Left lung (tissue), 10 donors: ENCODE measurements around the gene DGCR2. TPM values are rescaled to one million over a fixed set of nuclear protein-coding genes. Genes with fewer than 3 reads are reported as not detected.

Experiments
- ATAC-seq: fragments of 200-7000 bp; cut with Tn5 transposase; one replicate; pipeline ENCODE4 v1.9.1; 2020; ENCODE audit warnings: moderate library complexity
- DNase-seq, 4 donors: peaks; one replicate each; pipeline ENCODE4 v3.0.0-alpha.2; 2013 to 2020
- H3K27ac ChIP-seq, 2 donors: fragments of 200-600 bp; sonication (generic) in 1 of 2; one replicate each; pipeline versions ENCODE4 v1.5.0 to v1.8.0; 2020 to 2021
- H3K27me3 ChIP-seq, 2 donors: fragments of 200-600 bp; sonication (generic) in 1 of 2; one replicate each; pipeline versions ENCODE4 v1.5.0 to v1.8.0; 2020 to 2021
- H3K36me3 ChIP-seq, 2 donors: fragments of 200-600 bp; sonication (generic) in 1 of 2; one replicate each; pipeline versions ENCODE4 v1.5.0 to v1.8.0; 2020 to 2021
- H3K4me1 ChIP-seq, 2 donors: fragments of 200-600 bp; one replicate each; pipeline ENCODE4 v1.8.0; 2021
- H3K4me3 ChIP-seq, 2 donors: fragments of 200-600 bp; sonication (generic) in 1 of 2; one replicate each; pipeline versions ENCODE4 v1.5.0 to v1.8.0; 2020 to 2021; ENCODE audit warnings: mild to moderate bottlenecking in 1 of 2
- H3K9me3 ChIP-seq, 2 donors: fragments of 200-600 bp; sonication (generic) in 1 of 2; one replicate each; pipeline versions ENCODE4 v1.5.0 to v1.8.0; 2020 to 2021
- intact Hi-C, 2 donors: fragments of 100-400 bp; cut with DNase I; formaldehyde crosslinking; loops; one replicate each; pipeline versions ENCODE4 v1.11.2 to v1.14.2; 2022
- polyA plus RNA-seq, 6 donors: library from polyadenylated mRNA; unstranded; fragments of 120-200 nt; gene quantifications; one replicate each; pipeline ENCODE4 v1.2.1, GENCODE V29; 2013; ENCODE audit not compliant: insufficient read length in 6 of 6
- total RNA-seq, 2 donors: library from RNA; stranded (reverse); fragmentation: NEBNext Ultra II Directional; extraction: Animal tissue kit (Norgen Biotek cat#: 25700); gene quantifications; one replicate each; pipeline ENCODE4 v1.2.1, GENCODE V29; 2021
- TF ChIP-seq, protein P1 (sequence below), 2 donors: fragments of 200-600 bp; sonication (generic) in 1 of 2; IDR thresholded peaks; one replicate each; pipeline versions ENCODE4 v1.5.0 to v1.8.0; 2021; ENCODE audit warnings: antibody characterized with exemption in 2 of 2
- donor health status: DM: no; HTN: yes; CAD: no.
- donor health status: DM: no; HTN: no; CAD: no.

The DGCR2 gene
- total and polyA plus RNA-seq, 8 donors: 55.8 to 87.0 (median 68.2) TPM

GRCh38 chr22:19022755-19023154, 99.5 kb downstream of the DGCR2 start:
- Histone ChIP-seq H3K27me3 (peaks cover 0 to 61% of the 10 kb centered on the region in 2 donors), H3K4me3 (no peak overlapping the region), H3K27ac (no peak overlapping the region), H3K9me3 (no peaks in the 10 kb centered on the region), H3K36me3 (no peaks in the 10 kb centered on the region), H3K4me1 (no peaks in the 10 kb centered on the region)
- no peak for DNase-seq
- no peak for ATAC-seq
- TF ChIP-seq, protein P1, sequence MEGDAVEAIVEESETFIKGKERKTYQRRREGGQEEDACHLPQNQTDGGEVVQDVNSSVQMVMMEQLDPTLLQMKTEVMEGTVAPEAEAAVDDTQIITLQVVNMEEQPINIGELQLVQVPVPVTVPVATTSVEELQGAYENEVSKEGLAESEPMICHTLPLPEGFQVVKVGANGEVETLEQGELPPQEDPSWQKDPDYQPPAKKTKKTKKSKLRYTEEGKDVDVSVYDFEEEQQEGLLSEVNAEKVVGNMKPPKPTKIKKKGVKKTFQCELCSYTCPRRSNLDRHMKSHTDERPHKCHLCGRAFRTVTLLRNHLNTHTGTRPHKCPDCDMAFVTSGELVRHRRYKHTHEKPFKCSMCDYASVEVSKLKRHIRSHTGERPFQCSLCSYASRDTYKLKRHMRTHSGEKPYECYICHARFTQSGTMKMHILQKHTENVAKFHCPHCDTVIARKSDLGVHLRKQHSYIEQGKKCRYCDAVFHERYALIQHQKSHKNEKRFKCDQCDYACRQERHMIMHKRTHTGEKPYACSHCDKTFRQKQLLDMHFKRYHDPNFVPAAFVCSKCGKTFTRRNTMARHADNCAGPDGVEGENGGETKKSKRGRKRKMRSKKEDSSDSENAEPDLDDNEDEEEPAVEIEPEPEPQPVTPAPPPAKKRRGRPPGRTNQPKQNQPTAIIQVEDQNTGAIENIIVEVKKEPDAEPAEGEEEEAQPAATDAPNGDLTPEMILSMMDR (IDR thresholded peaks at IDR 0.05): no peak
- intact Hi-C loops: no loop called here

- Histone ChIP-seq H3K9me3 (no peaks in the 10 kb centered on the region), H3K4me3 (no peak overlapping the region), H3K36me3 (no peaks in the 10 kb centered on the region), H3K4me1 (no peaks in the 10 kb centered on the region), H3K27me3 (peaks cover 0 to 56% of the 10 kb centered on the region in 2 donors), H3K27ac (no peak overlapping the region)
- TF ChIP-seq, protein P1 (IDR thresholded peaks at IDR 0.05): no peak
- DNase-seq (no peak), ATAC-seq (no peak)
- intact Hi-C loops: no loop called here
These were observed 102.6 kb downstream of the DGCR2 start for GRCh38 chr22:19019679-19020032.

DNA sequence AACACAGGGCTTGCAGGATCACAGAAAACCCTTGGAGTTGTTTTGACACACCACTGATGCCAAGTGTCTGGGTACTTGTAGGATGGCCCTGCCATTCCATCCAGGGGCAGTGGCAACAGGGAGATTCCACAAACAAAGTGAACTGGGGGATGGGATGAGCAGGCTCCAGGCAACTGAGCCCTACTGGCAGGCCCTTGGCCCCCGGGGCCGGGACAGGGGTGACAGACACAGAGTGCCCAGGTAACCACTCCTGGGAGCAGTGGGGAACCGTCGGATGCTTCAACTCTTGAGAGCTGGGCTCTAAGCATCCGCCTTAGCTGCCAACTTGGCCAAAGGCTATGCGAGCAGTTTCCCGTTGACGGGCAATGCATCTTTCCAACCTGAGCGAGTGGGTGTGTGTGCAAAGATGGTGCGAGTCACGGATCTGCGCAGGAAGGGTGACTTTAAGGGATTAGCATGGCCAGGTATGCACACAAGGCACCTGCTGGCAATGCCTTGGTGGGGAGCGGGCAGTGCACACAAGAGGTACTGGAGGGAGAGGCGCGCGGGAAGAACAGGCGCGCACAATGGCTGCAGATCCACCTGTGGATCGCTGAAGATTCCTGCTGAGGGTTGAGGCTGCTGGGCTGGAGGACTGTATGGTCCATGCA, 103.1 kb downstream of the DGCR2 start:
- intact Hi-C loops: no loop called here
- no peak for ATAC-seq
- no peak for DNase-seq
- TF ChIP-seq, protein P1 (IDR thresholded peaks at IDR 0.05): no peak
- no peak overlapping the region for H3K27ac ChIP-seq
- no peaks in the 10 kb centered on the region for H3K9me3 ChIP-seq
- no peaks in the 10 kb centered on the region for H3K36me3 ChIP-seq
- H3K4me3 ChIP-seq: no peak overlapping the region
- peaks cover 0 to 56% of the 10 kb centered on the region in 2 donors for H3K27me3 ChIP-seq
- H3K4me1 ChIP-seq: no peaks in the 10 kb centered on the region

- Histone ChIP-seq H3K27me3 (peaks cover 0 to 57% of the 10 kb centered on the region in 2 donors), H3K36me3 (no peaks in the 10 kb centered on the region), H3K27ac (no peak overlapping the region), H3K4me3 (no peak overlapping the region), H3K4me1 (no peaks in the 10 kb centered on the region), H3K9me3 (no peaks in the 10 kb centered on the region)
- DNase-seq: peak in 1 of 4 donors; percentile 36
- TF ChIP-seq, protein P1 (IDR thresholded peaks at IDR 0.05): no peak
- no peak for ATAC-seq
- intact Hi-C loops: no loop called here
These were observed 104.0 kb downstream of the DGCR2 start for GRCh38 chr22:19018256-19018655.

GRCh38 chr22:19016081-19016766, 106.0 kb downstream of the DGCR2 start:
- Histone ChIP-seq H3K4me1 (no peaks in the 10 kb centered on the region), H3K27ac (no peak overlapping the region), H3K36me3 (no peaks in the 10 kb centered on the region), H3K27me3 (peaks cover 0 to 38% of the 10 kb centered on the region in 2 donors), H3K4me3 (no peak overlapping the region), H3K9me3 (no peaks in the 10 kb centered on the region)
- intact Hi-C loops: no loop called here
- ATAC-seq (no peak), DNase-seq (peak in 1 of 4 donors; percentile 45)
- TF ChIP-seq, protein P1 (IDR thresholded peaks at IDR 0.05): no peak
